NCI-H526 treated with DMSO at 0.1 percent for 48 hours (cell line): ENCODE data around the gene DCTN3.
A peak's percentile ranks its signal among the peaks of the same experiment; 100 is the strongest.
"Not testable (repeated sequence)": the region's sequence is repeated elsewhere in the genome, so short reads cannot be mapped to it uniquely, and the experiment has no call there.

Experiments used
- DNase-seq: peaks from one replicate; lab custom pipeline; 2025; lab: John Stamatoyannopoulos, UW

DCTN3 gene

GRCh38 chr9:34647084-34647403, 26.7 kb upstream of the DCTN3 start:
- no peak for DNase-seq

- DNase-seq = peak; percentile 80
These were observed 26.2 kb upstream of the DCTN3 start, which contains the start of gene GALT for GRCh38 chr9:34646211-34647083. TSS of gene GALT (plus strand) at chr9:34646675. CDS start at chr9:34646705, 30 bp downstream.

- DNase-seq = no peak
These were observed 24.5 kb upstream of the DCTN3 start for GRCh38 chr9:34644766-34645314.

- no peak for DNase-seq
These were observed 22.4 kb upstream of the DCTN3 start for GRCh38 chr9:34642679-34643078.

- not testable (repeated sequence) for DNase-seq
These were observed 19.0 kb upstream of the DCTN3 start for GRCh38 chr9:34639322-34639721.

- DNase-seq = no peak
These were observed 17.8 kb upstream of the DCTN3 start for GRCh38 chr9:34638138-34638445.

GRCh38 chr9:34637356-34638137, 17.3 kb upstream of the DCTN3 start, which contains the start of gene SIGMAR1:
TSS of gene SIGMAR1 (minus strand) at chr9:34637787. CDS start at chr9:34637697, 90 bp downstream.
- peak; percentile 83 for DNase-seq

- DNase-seq = no peak
These were observed 16.6 kb upstream of the DCTN3 start for GRCh38 chr9:34636791-34637355.

- DNase-seq = no peak
These were observed 15.3 kb upstream of the DCTN3 start for GRCh38 chr9:34635556-34635955.

- no peak for DNase-seq
These were observed 14.4 kb upstream of the DCTN3 start for GRCh38 chr9:34634551-34635248.

GRCh38 chr9:34633851-34634550, 13.7 kb upstream of the DCTN3 start:
- peak; percentile 49 for DNase-seq

GRCh38 chr9:34633166-34633565, 12.9 kb upstream of the DCTN3 start:
- DNase-seq = no peak

- no peak for DNase-seq
These were observed 10.3 kb upstream of the DCTN3 start for GRCh38 chr9:34630402-34631154.

GRCh38 chr9:34629491-34629808, 9.2 kb upstream of the DCTN3 start:
- no peak for DNase-seq

- DNase-seq = peak; percentile 42
These were observed 8.6 kb upstream of the DCTN3 start, which contains the start of gene ARID3C for GRCh38 chr9:34628656-34629490. TSS of gene ARID3C (minus strand) at chr9:34629066. CDS start at chr9:34628014, 1,052 bp downstream.

GRCh38 chr9:34627716-34628655, 7.7 kb upstream of the DCTN3 start:
- no peak for DNase-seq

GRCh38 chr9:34625186-34625486, 4.8 kb upstream of the DCTN3 start:
- DNase-seq = no peak

- DNase-seq = no peak
These were observed 4.3 kb upstream of the DCTN3 start for GRCh38 chr9:34624475-34625185.
